CD4-positive, alpha-beta T cell (primary cell): ENCODE data around the gene MCRIP1. TPM values are rescaled to one million over a fixed set of nuclear protein-coding genes. Genes with fewer than 3 reads are reported as not detected.

Source experiments
- ATAC-seq: fragments of 200-7000 bp; cut with Tn5 transposase; one replicate; pipeline ENCODE4 v1.10.0; 2022; ENCODE audit warnings: mild to moderate bottlenecking; ENCODE audit not compliant: poor library complexity
- CTCF ChIA-PET: fragments of 350-600 bp; sonication (Branson Sonifier 250); formaldehyde crosslinking; loops from one replicate; lab custom pipeline; 2021; ENCODE audit warnings: antibody characterized with exemption, inconsistent platforms; lab: Charles Lee
- POLR2A ChIA-PET: fragments of 350-600 bp; sonication (Branson Sonifier 250); formaldehyde crosslinking; loops from one replicate; lab custom pipeline; 2021; ENCODE audit warnings: antibody characterized with exemption, inconsistent platforms; lab: Charles Lee
- DNase-seq, 14 experiments: peaks; one replicate each; pipeline ENCODE4 v3.0.0-alpha.2; 2013 to 2020; ENCODE audit warnings: mixed read lengths in 2 of 14
- H3K27ac ChIP-seq, 2 donors: one replicate each; pipeline versions ENCODE4 v1.5.1 to v1.7.0; 2013; ENCODE audit warnings: low read length in 2 of 2, low read depth in 1 of 2, mild to moderate bottlenecking in 1 of 2
- H3K27me3 ChIP-seq, 2 experiments: 1 replicate in 1 of 2; 2 replicates in 1 of 2; pipeline versions ENCODE4 v1.6.1 to v1.7.0; 2013; ENCODE audit warnings: low read length in 2 of 2, control low read depth in 1 of 2, mild to moderate bottlenecking in 1 of 2, moderate library complexity in 1 of 2; ENCODE audit not compliant: insufficient read depth in 2 of 2, control insufficient read depth in 1 of 2
- H3K36me3 ChIP-seq: one replicate; pipeline ENCODE4 v1.6.1; 2013; ENCODE audit warnings: low read length, control low read depth; ENCODE audit not compliant: insufficient read depth
- H3K4me1 ChIP-seq: one replicate; pipeline ENCODE4 v1.6.1; 2013; ENCODE audit warnings: low read length, control low read depth; ENCODE audit not compliant: insufficient read depth
- H3K4me3 ChIP-seq: one replicate; pipeline ENCODE4 v1.5.1; 2013; ENCODE audit warnings: mild to moderate bottlenecking, low read length, moderate library complexity
- H3K9me3 ChIP-seq, 2 experiments: 1 replicate in 1 of 2; 2 replicates in 1 of 2; pipeline versions ENCODE4 v1.6.1 to v1.7.0; 2013; ENCODE audit warnings: low read length in 2 of 2, mild to moderate bottlenecking in 2 of 2, control low read depth in 1 of 2, moderate library complexity in 1 of 2; ENCODE audit not compliant: control insufficient read depth in 1 of 2, insufficient read depth in 1 of 2
- H3K27ac Mint-ChIP-seq: one replicate; pipeline ENCODE4 v1.8.0; 2020; ENCODE audit warnings: mixed read lengths
- H3K27me3 Mint-ChIP-seq: one replicate; pipeline ENCODE4 v1.8.0; 2021; ENCODE audit warnings: mixed read lengths
- H3K36me3 Mint-ChIP-seq: one replicate; pipeline ENCODE4 v1.8.0; 2021; ENCODE audit warnings: low read depth, mixed read lengths
- H3K4me1 Mint-ChIP-seq: one replicate; pipeline ENCODE4 v1.8.0; 2021; ENCODE audit warnings: low read depth, mixed read lengths
- H3K4me3 Mint-ChIP-seq: one replicate; pipeline ENCODE4 v1.8.0; 2020; ENCODE audit warnings: mild to moderate bottlenecking, mixed read lengths
- H3K9me3 Mint-ChIP-seq: one replicate; pipeline ENCODE4 v1.8.0; 2020; ENCODE audit warnings: mixed read lengths
- intact Hi-C, 2 experiments: fragments of 100-400 bp; cut with DNase I in 1 of 2; cut with micrococcal nuclease in 1 of 2; formaldehyde crosslinking; loops; one replicate each; pipeline versions ENCODE4 v1.15.1 to v1.9.0; 2023 to 2025; cut with DNase I, micrococcal nuclease
- total RNA-seq, 174 experiments: library from RNA in 2 of 174; stranded (reverse) in 2 of 174; gene quantifications; one replicate each; pipeline ENCODE4 v1.2.3 and lab custom pipeline; 2021 to 2026
- TF ChIP-seq, protein P1 (sequence below): fragments of 200-600 bp; IDR thresholded peaks from one replicate; pipeline ENCODE4 v1.8.0; 2022; ENCODE audit warnings: antibody characterized with exemption, mild to moderate bottlenecking

MCRIP1 gene
- total RNA-seq, 2 experiments from 2014 or later: 36.9 to 37.7 TPM

GRCh38 chr17:81794074-81794476 lies 39.0 kb downstream of the MCRIP1 start:
- H3K4me3 Mint-ChIP-seq: no peak overlapping the region
- intact Hi-C loops: no loop called here
- TF ChIP-seq, protein P1, sequence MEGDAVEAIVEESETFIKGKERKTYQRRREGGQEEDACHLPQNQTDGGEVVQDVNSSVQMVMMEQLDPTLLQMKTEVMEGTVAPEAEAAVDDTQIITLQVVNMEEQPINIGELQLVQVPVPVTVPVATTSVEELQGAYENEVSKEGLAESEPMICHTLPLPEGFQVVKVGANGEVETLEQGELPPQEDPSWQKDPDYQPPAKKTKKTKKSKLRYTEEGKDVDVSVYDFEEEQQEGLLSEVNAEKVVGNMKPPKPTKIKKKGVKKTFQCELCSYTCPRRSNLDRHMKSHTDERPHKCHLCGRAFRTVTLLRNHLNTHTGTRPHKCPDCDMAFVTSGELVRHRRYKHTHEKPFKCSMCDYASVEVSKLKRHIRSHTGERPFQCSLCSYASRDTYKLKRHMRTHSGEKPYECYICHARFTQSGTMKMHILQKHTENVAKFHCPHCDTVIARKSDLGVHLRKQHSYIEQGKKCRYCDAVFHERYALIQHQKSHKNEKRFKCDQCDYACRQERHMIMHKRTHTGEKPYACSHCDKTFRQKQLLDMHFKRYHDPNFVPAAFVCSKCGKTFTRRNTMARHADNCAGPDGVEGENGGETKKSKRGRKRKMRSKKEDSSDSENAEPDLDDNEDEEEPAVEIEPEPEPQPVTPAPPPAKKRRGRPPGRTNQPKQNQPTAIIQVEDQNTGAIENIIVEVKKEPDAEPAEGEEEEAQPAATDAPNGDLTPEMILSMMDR: no peak
- no peaks in the 10 kb centered on the region for H3K9me3 Mint-ChIP-seq
- no peak for DNase-seq
- peaks cover 1% of the 10 kb centered on the region for H3K27me3 Mint-ChIP-seq
- H3K27ac ChIP-seq: no peak overlapping the region
- H3K36me3 ChIP-seq: no peaks in the 10 kb centered on the region
- H3K4me1 ChIP-seq: no peaks in the 10 kb centered on the region
- ChIA-PET POLR2A (no interaction called here), CTCF (no interaction called here)
- H3K27ac Mint-ChIP-seq: no peak overlapping the region
- ATAC-seq: no peak
- no peaks in the 10 kb centered on the region for H3K4me1 Mint-ChIP-seq
- H3K4me3 ChIP-seq: no peak overlapping the region
- H3K27me3 ChIP-seq: peaks cover 8 to 9% of the 10 kb centered on the region in 2 experiments
- H3K36me3 Mint-ChIP-seq: no peaks in the 10 kb centered on the region
- no peaks in the 10 kb centered on the region for H3K9me3 ChIP-seq

- CTCF ChIA-PET: no interaction called here
- Histone ChIP-seq H3K27me3 (peaks cover 8 to 9% of the 10 kb centered on the region in 2 experiments), H3K27ac (no peak overlapping the region), H3K4me3 (no peak overlapping the region), H3K9me3 (no peaks in the 10 kb centered on the region), H3K36me3 (no peaks in the 10 kb centered on the region), H3K4me1 (no peaks in the 10 kb centered on the region)
- Mint-ChIP-seq H3K27ac (no peak overlapping the region), H3K36me3 (no peaks in the 10 kb centered on the region), H3K9me3 (no peaks in the 10 kb centered on the region), H3K4me1 (no peaks in the 10 kb centered on the region), H3K27me3 (no peaks in the 10 kb centered on the region), H3K4me3 (no peak overlapping the region)
- TF ChIP-seq, protein P1: no peak
- no peak for DNase-seq
- no peak for ATAC-seq
- intact Hi-C loops: no loop called here
- POLR2A ChIA-PET: no interaction called here
Measured at GRCh38 chr17:81792675-81793615, 40.1 kb downstream of the MCRIP1 start.

Other genes starting within 250 kb of the MCRIP1 start
- 10 to 100 TPM; 61.0 to 62.4 TPM for gene NPLOC4, start 196.2 kb downstream of the MCRIP1 start, total RNA-seq
- under 1 TPM in 1 of 2 experiments, not detected in 1; 0.17 TPM for gene TSPAN10, start 196.1 kb downstream of the MCRIP1 start, total RNA-seq
- under 1 TPM; 0.49 to 0.92 TPM for gene PDE6G, start 176.7 kb downstream of the MCRIP1 start, total RNA-seq
- 10 to 100 TPM; 24.6 to 25.3 TPM for gene OXLD1, start 166.7 kb downstream of the MCRIP1 start, total RNA-seq
- gene CCDC137, start 166.6 kb downstream of the MCRIP1 start, total RNA-seq: 10 to 100 TPM; 20.8 to 21.7 TPM
- gene ARL16, start 149.5 kb downstream of the MCRIP1 start, total RNA-seq: 10 to 100 TPM; 35.7 to 38.5 TPM
- 100 to 1,000 TPM; 118 to 127 TPM for gene HGS, start 149.3 kb downstream of the MCRIP1 start, total RNA-seq
- gene MRPL12, start 129.9 kb downstream of the MCRIP1 start, total RNA-seq: 10 to 100 TPM; 26.2 to 26.5 TPM
- 1 to 10 TPM; 4.6 TPM for gene SLC25A10, start 121.0 kb downstream of the MCRIP1 start, total RNA-seq
- gene GCGR, start 29.1 kb downstream of the MCRIP1 start, total RNA-seq: not detected
- gene PPP1R27, start 1.8 kb upstream of the MCRIP1 start, total RNA-seq: not detected
- 100 to 1,000 TPM; 223 to 233 TPM for gene P4HB, start 27.2 kb upstream of the MCRIP1 start, total RNA-seq
- gene ARHGDIA, start 38.0 kb upstream of the MCRIP1 start, total RNA-seq: 100 to 1,000 TPM; 706 to 715 TPM
- 100 to 1,000 TPM in 1 of 2 experiments, 10 to 100 TPM in 1; 93.3 to 101 TPM for gene ALYREF, start 58.3 kb upstream of the MCRIP1 start, total RNA-seq
- gene ANAPC11, start 58.4 kb upstream of the MCRIP1 start, total RNA-seq: 10 to 100 TPM; 27.9 to 28.9 TPM
- under 1 TPM in 1 of 2 experiments, not detected in 1; 0.20 TPM for gene NPB, start 68.9 kb upstream of the MCRIP1 start, total RNA-seq
- gene PCYT2, start 78.1 kb upstream of the MCRIP1 start, total RNA-seq: 10 to 100 TPM; 18.7 to 18.9 TPM
- 10 to 100 TPM; 56.7 to 57.5 TPM for gene SIRT7, start 84.9 kb upstream of the MCRIP1 start, total RNA-seq
- 10 to 100 TPM; 10.8 to 13.3 TPM for gene MAFG, start 94.4 kb upstream of the MCRIP1 start, total RNA-seq
- gene PYCR1, start 104.0 kb upstream of the MCRIP1 start, total RNA-seq: 1 to 10 TPM in 1 of 2 experiments, under 1 TPM in 1; 0.38 to 1.0 TPM
- gene MYADML2, start 113.9 kb upstream of the MCRIP1 start, total RNA-seq: not detected
- not detected for gene NOTUM, start 127.9 kb upstream of the MCRIP1 start, total RNA-seq
- 10 to 100 TPM; 19.1 to 22.7 TPM for gene ASPSCR1, start 144.3 kb upstream of the MCRIP1 start, total RNA-seq
- 10 to 100 TPM; 14.9 to 19.6 TPM for gene CENPX, start 189.6 kb upstream of the MCRIP1 start, total RNA-seq
- 10 to 100 TPM; 17.7 to 17.9 TPM for gene LRRC45, start 190.0 kb upstream of the MCRIP1 start, total RNA-seq
- 1 to 10 TPM; 3.3 to 5.3 TPM for gene RAC3, start 198.4 kb upstream of the MCRIP1 start, total RNA-seq
- 100 to 1,000 TPM; 103 to 119 TPM for gene DCXR, start 204.4 kb upstream of the MCRIP1 start, total RNA-seq
- 10 to 100 TPM; 28.1 to 31.2 TPM for gene RFNG, start 218.5 kb upstream of the MCRIP1 start, total RNA-seq
- gene GPS1, start 218.6 kb upstream of the MCRIP1 start, total RNA-seq: 10 to 100 TPM; 64.6 to 69.3 TPM
- gene DUS1L, start 232.5 kb upstream of the MCRIP1 start, total RNA-seq: 100 to 1,000 TPM; 160 to 163 TPM